OCI-LY1 (cell line): ENCODE results near the gene SCYL3.

Experiments used
- EZH2 ChIP-seq: fragments of 200-600 bp; sonication (generic), shearing (Covaris generic); IDR thresholded peaks from 2 replicates; pipeline ENCODE4 v1.8.0; 2017; ENCODE audit warnings: borderline replicate concordance, mixed run types, mild to moderate bottlenecking, antibody characterized with exemption, low read length, moderate library complexity, mixed read lengths
- TF ChIP-seq, protein P1 (sequence below): fragments of 200-600 bp; sonication (generic), shearing (Covaris generic); IDR thresholded peaks from 2 replicates; pipeline ENCODE4 v1.5.1; 2017; ENCODE audit warnings: mild to moderate bottlenecking, antibody characterized with exemption, low read length, moderate library complexity, mixed read lengths

DNA sequence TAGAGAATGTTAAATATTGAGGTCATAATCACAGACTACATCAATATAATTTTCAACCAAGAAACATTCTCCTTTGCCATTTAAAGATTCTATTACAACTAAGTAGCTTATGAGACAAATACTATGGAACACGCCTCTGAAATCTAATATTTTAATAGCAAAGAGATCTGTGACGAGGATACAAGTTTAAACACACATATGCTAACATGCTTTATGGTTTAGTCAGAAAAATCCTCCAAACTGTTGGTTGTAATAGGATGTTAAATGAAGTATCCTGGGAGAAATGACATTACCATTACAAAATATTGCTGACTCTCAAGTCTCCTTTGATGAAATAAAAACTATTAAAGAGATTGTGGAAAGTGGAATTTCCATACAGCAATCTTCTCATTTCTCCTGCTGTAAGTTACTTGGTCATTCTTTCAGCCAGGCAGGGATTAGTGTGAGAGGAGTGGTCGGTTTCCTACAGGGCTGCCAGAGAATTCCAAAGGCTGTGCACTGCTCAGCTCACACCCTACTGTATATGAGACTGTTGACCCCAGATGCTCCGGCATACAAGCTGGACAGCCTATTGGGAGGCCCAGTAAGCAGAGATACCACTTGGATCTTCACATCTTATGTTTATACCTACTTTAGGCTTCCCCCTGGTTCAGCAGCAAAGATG lies 26.6 kb downstream of the SCYL3 start:
- TF ChIP-seq EZH2, result no peak
- TF ChIP-seq, protein P1, sequence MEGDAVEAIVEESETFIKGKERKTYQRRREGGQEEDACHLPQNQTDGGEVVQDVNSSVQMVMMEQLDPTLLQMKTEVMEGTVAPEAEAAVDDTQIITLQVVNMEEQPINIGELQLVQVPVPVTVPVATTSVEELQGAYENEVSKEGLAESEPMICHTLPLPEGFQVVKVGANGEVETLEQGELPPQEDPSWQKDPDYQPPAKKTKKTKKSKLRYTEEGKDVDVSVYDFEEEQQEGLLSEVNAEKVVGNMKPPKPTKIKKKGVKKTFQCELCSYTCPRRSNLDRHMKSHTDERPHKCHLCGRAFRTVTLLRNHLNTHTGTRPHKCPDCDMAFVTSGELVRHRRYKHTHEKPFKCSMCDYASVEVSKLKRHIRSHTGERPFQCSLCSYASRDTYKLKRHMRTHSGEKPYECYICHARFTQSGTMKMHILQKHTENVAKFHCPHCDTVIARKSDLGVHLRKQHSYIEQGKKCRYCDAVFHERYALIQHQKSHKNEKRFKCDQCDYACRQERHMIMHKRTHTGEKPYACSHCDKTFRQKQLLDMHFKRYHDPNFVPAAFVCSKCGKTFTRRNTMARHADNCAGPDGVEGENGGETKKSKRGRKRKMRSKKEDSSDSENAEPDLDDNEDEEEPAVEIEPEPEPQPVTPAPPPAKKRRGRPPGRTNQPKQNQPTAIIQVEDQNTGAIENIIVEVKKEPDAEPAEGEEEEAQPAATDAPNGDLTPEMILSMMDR, result no peak
